Heart left ventricle (tissue), 16 donors: Measurements from ENCODE around the gene AFAP1. TPM values are rescaled to one million over a fixed set of nuclear protein-coding genes. Genes with fewer than 3 reads are reported as not detected.

Experiments
- ATAC-seq, 4 donors: fragments of 200-7000 bp; cut with Tn5 transposase; one replicate each; pipeline ENCODE4 v1.9.1; 2020 to 2022; ENCODE audit warnings: moderate library complexity in 4 of 4, mild to moderate bottlenecking in 3 of 4, moderate number of reproducible peaks in 1 of 4
- DNase-seq, 5 donors: peaks; one replicate each; pipeline ENCODE4 v3.0.0-alpha.2; 2020
- H3K27ac ChIP-seq, 12 donors: fragments of 200-600 bp; sonication (generic) in 4 of 12; one replicate each; pipeline versions ENCODE4 v1.5.0 to v1.8.0; 2016 to 2022; ENCODE audit warnings: mild to moderate bottlenecking in 2 of 12
- H3K27me3 ChIP-seq, 9 donors: fragments of 200-600 bp; sonication (generic) in 2 of 9; one replicate each; pipeline versions ENCODE4 v1.5.1 to v1.8.0; 2016 to 2022; ENCODE audit warnings: mild to moderate bottlenecking in 3 of 9
- H3K36me3 ChIP-seq, 9 donors: fragments of 200-600 bp; sonication (generic) in 2 of 9; one replicate each; pipeline versions ENCODE4 v1.5.0 to v1.8.0; 2018 to 2022; ENCODE audit warnings: mild to moderate bottlenecking in 2 of 9
- H3K4me1 ChIP-seq, 12 donors: fragments of 200-600 bp; sonication (generic) in 4 of 12; one replicate each; pipeline versions ENCODE4 v1.5.0 to v1.8.0; 2016 to 2022; ENCODE audit warnings: mild to moderate bottlenecking in 3 of 12
- H3K4me3 ChIP-seq, 12 donors: fragments of 200-600 bp; sonication (generic) in 4 of 12; one replicate each; pipeline versions ENCODE4 v1.5.0 to v1.8.0; 2017 to 2022; ENCODE audit warnings: mild to moderate bottlenecking in 9 of 12, moderate library complexity in 4 of 12
- H3K9me3 ChIP-seq, 12 donors: fragments of 200-600 bp; sonication (generic) in 4 of 12; one replicate each; pipeline versions ENCODE4 v1.5.0 to v1.8.0; 2016 to 2022; ENCODE audit warnings: mild to moderate bottlenecking in 1 of 12
- POLR2A ChIP-seq, 2 donors: fragments of 450-650 bp; IDR thresholded peaks; one replicate each; pipeline ENCODE4 v1.6.1; 2017; ENCODE audit warnings: antibody characterized with exemption in 2 of 2, mild to moderate bottlenecking in 2 of 2, moderate library complexity in 2 of 2
- WGBS, 4 donors: extraction: QIAGEN DNeasy Blood & Tissue Kit in 2 of 4; methylation state at CpG; one replicate each; pipeline versions ENCODE4 v1.1.5 to v1.1.7; 2013 to 2018; 5-methylcytosine and 5-hydroxymethylcytosine counted together
- intact Hi-C, 10 donors: fragments of 100-400 bp; cut with DNase I; formaldehyde crosslinking; loops; one replicate each; pipeline versions ENCODE4 v1.11.1 to v1.14.2; 2022
- long read RNA-seq, 3 donors: library from polyadenylated mRNA; unstranded; transcript quantifications; one replicate each; pipeline ENCODE4 v2.0.0, GENCODE V29; 2020 to 2021
- polyA plus RNA-seq, 2 donors: library from polyadenylated mRNA; stranded (reverse); fragments of 200-250 nt; gene quantifications; one replicate each; pipeline ENCODE4 v1.2.3, GENCODE V29; 2013
- total RNA-seq, 9 donors: library from RNA; depleted of rRNA in 2 of 9; stranded (reverse); fragments of >200 nt in 2 of 9; fragmentation: NEBNext Ultra II Directional in 3 of 9; extraction: Animal tissue kit (Norgen Biotek cat#: 25700) in 3 of 9; gene quantifications; one replicate each; pipeline versions ENCODE4 v1.1.0 to v1.2.4, GENCODE V29; 2016 to 2023
- TF ChIP-seq, protein P1 (sequence below), 12 donors: fragments of 200-600 bp; sonication (generic) in 4 of 12; IDR thresholded peaks; one replicate each; pipeline versions ENCODE4 v1.5.0 to v1.8.0; 2018 to 2022; ENCODE audit warnings: antibody characterized with exemption in 12 of 12, mild to moderate bottlenecking in 5 of 12
- donor health status: ischemic (EF 13 %, LVEDD 7.1; RV severe dilation, severe dysfunction).
- donor health status: healthy with polysubstance abuse.
- donor health status: DM: no; HTN: yes; CAD: no.
- donor health status: DM: no; HTN: no; CAD: no.
- donor health status: ischemic (EF 25% LVEDD 6.9; RV normal size, moderate dysfunction).
- donor health status: ischemic (EF 25% LVEDD 5.7; RV mildly dilated, moderate dysfunction).
- donor health status: healthy.
- donor health status: DM: yes; HTN: yes; CAD: no.
- donor health status: ischemic (EF 35%, LVEDD 5.7; RV mildly dilated, moderate dysfunction).
- donor health status: nonischemic (EF 11% LVEDD 7.7; RV severe dilation, severe dysfunction).
- donor health status: DM: yes; HTN: yes; CAD: no.
- donor health status: PGD.
- donor health status: ischemic (EF 29% LVEDD 5.4; RV normal size, mild dysfunction).
- donor health status: nonischemic (EF 23%, LVEDD 6.1; RV moderate dilation, normal function).

The AFAP1 gene
- 10 to 100 TPM in 3 of 9 donors, 1 to 10 TPM in 6; 4.5 to 18.0 (median 7.0) TPM for total RNA-seq
- 1 to 10 TPM; 2.0 to 4.5 TPM for polyA plus RNA-seq
- long read RNA-seq, donor 1, partial matches to known transcripts = 0 of 2 reads
- long read RNA-seq, donor 1, other reads (novel, unspliced or antisense) = 2 of 2 reads
- long read RNA-seq, donor 2, full-length matches to known transcripts = 2 of 7 reads
- long read RNA-seq, donor 2, partial matches to known transcripts = 3 of 7 reads
- long read RNA-seq, donor 2, other reads (novel, unspliced or antisense) = 2 of 7 reads
- long read RNA-seq, donor 3, full-length matches to known transcripts = 1 of 11 reads
- long read RNA-seq, donor 3, partial matches to known transcripts = 1 of 11 reads
- long read RNA-seq, donor 3, other reads (novel, unspliced or antisense) = 9 of 11 reads

- TF ChIP-seq, protein P1, sequence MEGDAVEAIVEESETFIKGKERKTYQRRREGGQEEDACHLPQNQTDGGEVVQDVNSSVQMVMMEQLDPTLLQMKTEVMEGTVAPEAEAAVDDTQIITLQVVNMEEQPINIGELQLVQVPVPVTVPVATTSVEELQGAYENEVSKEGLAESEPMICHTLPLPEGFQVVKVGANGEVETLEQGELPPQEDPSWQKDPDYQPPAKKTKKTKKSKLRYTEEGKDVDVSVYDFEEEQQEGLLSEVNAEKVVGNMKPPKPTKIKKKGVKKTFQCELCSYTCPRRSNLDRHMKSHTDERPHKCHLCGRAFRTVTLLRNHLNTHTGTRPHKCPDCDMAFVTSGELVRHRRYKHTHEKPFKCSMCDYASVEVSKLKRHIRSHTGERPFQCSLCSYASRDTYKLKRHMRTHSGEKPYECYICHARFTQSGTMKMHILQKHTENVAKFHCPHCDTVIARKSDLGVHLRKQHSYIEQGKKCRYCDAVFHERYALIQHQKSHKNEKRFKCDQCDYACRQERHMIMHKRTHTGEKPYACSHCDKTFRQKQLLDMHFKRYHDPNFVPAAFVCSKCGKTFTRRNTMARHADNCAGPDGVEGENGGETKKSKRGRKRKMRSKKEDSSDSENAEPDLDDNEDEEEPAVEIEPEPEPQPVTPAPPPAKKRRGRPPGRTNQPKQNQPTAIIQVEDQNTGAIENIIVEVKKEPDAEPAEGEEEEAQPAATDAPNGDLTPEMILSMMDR (IDR thresholded peaks at IDR 0.05) = no peak
- TF ChIP-seq POLR2A (IDR thresholded peaks at IDR 0.05) = peak in 1 of 2 donors; percentile 73
- ATAC-seq (peak; percentile 91 to 98 (median 96)), DNase-seq (peak; percentile 89 to 95 (median 92))
- Histone ChIP-seq H3K36me3 (no peaks in the 10 kb centered on the region), H3K4me1 (peaks cover 0 to 30% (median 11%) of the 10 kb centered on the region in 12 donors), H3K27ac (peak within 1 kb of the TSS; percentile 39 to 96 (median 89)), H3K4me3 (peak within 1 kb of the TSS; percentile 68 to 97 (median 84)), H3K9me3 (no peaks in the 10 kb centered on the region), H3K27me3 (peaks cover 0 to 12% (median 0%) of the 10 kb centered on the region in 9 donors)
- intact Hi-C loops = loop anchor here in 5 of 10 donors (5.0 to 10.0 kb wide), 7 partner anchors 33 to 137 kb away; no protein-coding TSS in a partner anchor
- WGBS, 4 donors = 0 to 1% (median 0%) methylated on average over 14 to 96 of the region's 96 CpGs
Measured at GRCh38 chr4:7939377-7940108, at the start of gene AFAP1. Gene AFAP1 (minus strand): TSS chr4:7939861. CDS start chr4:7872078, 67,783 bp downstream.

- Histone ChIP-seq H3K27ac (no peak overlapping the region), H3K4me1 (peaks cover 0 to 13% (median 7%) of the 10 kb centered on the region in 12 donors), H3K4me3 (no peak overlapping the region), H3K36me3 (peaks cover 0 to 3% (median 0%) of the 10 kb centered on the region in 9 donors), H3K27me3 (no peaks in the 10 kb centered on the region), H3K9me3 (peaks cover 0 to 11% (median 0%) of the 10 kb centered on the region in 12 donors)
- TF ChIP-seq, protein P1 (IDR thresholded peaks at IDR 0.05) = no peak
- TF ChIP-seq POLR2A (IDR thresholded peaks at IDR 0.05) = no peak
- WGBS, 4 donors = 86 to 93% (median 92%) methylated on average over 1 of the region's 1 CpG
- DNase-seq (no peak), ATAC-seq (no peak)
- intact Hi-C loops = loop anchor here in 8 of 10 donors (5.0 to 10.0 kb wide), 6 partner anchors 51 to 794 kb away; partner anchors contain the start of genes AFAP1 (in 1 of the 8) and SORCS2 (in 1 of the 8)
Measured at GRCh38 chr4:7988437-7988836, 48.8 kb upstream of the AFAP1 start.

DNA sequence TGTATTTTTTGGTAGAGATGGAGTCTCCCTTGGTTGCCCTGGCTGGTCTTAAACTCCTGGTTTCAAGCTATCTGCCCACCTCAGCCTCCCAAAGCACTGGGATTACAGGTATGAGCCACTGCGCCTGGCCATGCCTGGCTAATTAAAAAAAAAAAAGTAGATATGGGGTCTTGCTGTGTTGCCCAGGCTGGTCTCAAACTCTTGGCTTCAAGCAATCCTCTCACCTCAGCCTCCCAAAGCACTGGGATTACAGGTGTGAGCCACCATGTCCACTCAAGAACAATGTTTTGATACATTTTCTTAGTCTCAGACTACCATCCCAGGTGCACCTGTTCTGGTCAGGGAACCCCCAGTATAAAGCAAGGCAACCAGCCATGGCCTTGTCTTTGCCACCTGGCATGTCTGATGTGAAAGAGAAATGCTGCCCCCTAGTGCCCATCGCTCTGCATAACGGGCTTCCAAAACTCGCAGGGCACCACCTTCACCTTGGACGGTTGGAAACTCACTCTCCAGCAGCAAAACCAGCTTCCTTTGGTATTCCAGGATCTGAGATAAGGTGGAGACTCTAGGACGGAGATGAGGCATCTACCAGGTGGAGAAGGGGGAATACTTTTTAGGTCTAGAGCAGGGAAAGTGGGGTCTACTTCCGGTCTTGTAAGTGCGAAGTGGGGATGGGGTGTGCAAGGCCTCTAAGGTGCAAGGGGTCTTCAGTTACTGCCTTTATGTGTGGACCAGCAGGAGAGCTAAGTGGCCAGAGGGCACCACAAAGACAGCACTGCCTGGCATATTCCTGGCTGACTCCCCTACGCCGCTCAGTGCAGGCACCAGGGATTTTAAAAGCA, 47.7 kb upstream of the AFAP1 start:
- peak; percentile 46 to 79 (median 75) for ATAC-seq
- H3K27ac ChIP-seq = no peak overlapping the region
- H3K36me3 ChIP-seq = peaks cover 0 to 3% (median 0%) of the 10 kb centered on the region in 9 donors
- peak; percentile 64 to 72 (median 67) for DNase-seq
- H3K27me3 ChIP-seq = no peaks in the 10 kb centered on the region
- H3K4me3 ChIP-seq = no peak overlapping the region
- intact Hi-C loops = loop anchor here (1.0 to 10.0 kb wide), 11 partner anchors 50 to 793 kb away; partner anchors contain the start of genes AFAP1 (in 1 of the 10) and SORCS2 (in 1 of the 10)
- H3K4me1 ChIP-seq = peaks cover 0 to 13% (median 7%) of the 10 kb centered on the region in 12 donors
- H3K9me3 ChIP-seq = peaks cover 0 to 11% (median 0%) of the 10 kb centered on the region in 12 donors
- no peak for TF ChIP-seq POLR2A (IDR thresholded peaks at IDR 0.05)
- TF ChIP-seq, protein P1 (IDR thresholded peaks at IDR 0.05) = peak; percentile 75 to 93 (median 86)
- WGBS, 4 donors = 53 to 60% (median 56%) methylated on average over 10 of the region's 10 CpGs
